HuH-7 (cell line): Measurements from ENCODE around the gene SCGB1D1.
"Not testable (repeated sequence)": the region's sequence is repeated elsewhere in the genome, so short reads cannot be mapped to it uniquely, and the experiment has no call there.

Experiments
- DNase-seq: peaks from one replicate; pipeline ENCODE4 v3.0.0; 2011; ENCODE audit warnings: low spot score

Gene SCGB1D1

GRCh38 chr11:62166371-62166770, 23.6 kb upstream of the SCGB1D1 start:
- no peak for DNase-seq

GRCh38 chr11:62169448-62169847, 20.6 kb upstream of the SCGB1D1 start:
- DNase-seq, result no peak

- no peak for DNase-seq
These were observed 20.1 kb upstream of the SCGB1D1 start for GRCh38 chr11:62169935-62170334.

GRCh38 chr11:62171261-62171723, 18.7 kb upstream of the SCGB1D1 start:
- DNase-seq, result peak; percentile 54

GRCh38 chr11:62172294-62172693, 17.7 kb upstream of the SCGB1D1 start:
- no peak for DNase-seq

- no peak for DNase-seq
These were observed 13.2 kb upstream of the SCGB1D1 start for GRCh38 chr11:62176766-62177165.

- DNase-seq, result no peak
These were observed 10.0 kb upstream of the SCGB1D1 start for GRCh38 chr11:62179995-62180394.

GRCh38 chr11:62181097-62181496, 8.9 kb upstream of the SCGB1D1 start:
- DNase-seq, result no peak

GRCh38 chr11:62182147-62182891, 7.7 kb upstream of the SCGB1D1 start:
- no peak for DNase-seq

- no peak for DNase-seq
These were observed 3.8 kb upstream of the SCGB1D1 start for GRCh38 chr11:62186195-62186594.

GRCh38 chr11:62193952-62194351, 3.9 kb downstream of the SCGB1D1 start:
- no peak for DNase-seq

GRCh38 chr11:62195010-62195409, 5.0 kb downstream of the SCGB1D1 start:
- not testable (repeated sequence) for DNase-seq

GRCh38 chr11:62195945-62196344, 5.9 kb downstream of the SCGB1D1 start:
- no peak for DNase-seq

- DNase-seq, result not testable (repeated sequence)
These were observed 7.4 kb downstream of the SCGB1D1 start for GRCh38 chr11:62197400-62197799.

- no peak for DNase-seq
These were observed 11.4 kb downstream of the SCGB1D1 start for GRCh38 chr11:62201376-62201775.

- DNase-seq, result no peak
These were observed 12.9 kb downstream of the SCGB1D1 start for GRCh38 chr11:62202910-62203309.

- DNase-seq, result no peak
These were observed 14.4 kb downstream of the SCGB1D1 start for GRCh38 chr11:62204430-62204829.

GRCh38 chr11:62205441-62205840, 15.4 kb downstream of the SCGB1D1 start:
- DNase-seq, result no peak

- not testable (repeated sequence) for DNase-seq
These were observed 16.5 kb downstream of the SCGB1D1 start for GRCh38 chr11:62206276-62207066.

- no peak for DNase-seq
These were observed 18.7 kb downstream of the SCGB1D1 start for GRCh38 chr11:62208785-62209144.

GRCh38 chr11:62217191-62217748, 27.3 kb downstream of the SCGB1D1 start:
- no peak for DNase-seq

- DNase-seq, result no peak
These were observed 31.5 kb downstream of the SCGB1D1 start for GRCh38 chr11:62221498-62221897.

GRCh38 chr11:62223095-62223494, 33.1 kb downstream of the SCGB1D1 start:
- no peak for DNase-seq
